Omental fat pad (tissue), 4 donors: ENCODE measurements around the gene CHRNB2. TPM values are rescaled to one million over a fixed set of nuclear protein-coding genes. Genes with fewer than 3 reads are reported as not detected.
A peak's percentile ranks its signal among the peaks of the same experiment; 100 is the strongest.

Experiments used
- ATAC-seq: fragments of 150-250 bp; one replicate; pipeline ENCODE4 v1.9.1; 2016; ENCODE audit warnings: mild to moderate bottlenecking, moderate library complexity; ENCODE audit not compliant: low FRiP score
- DNase-seq: peaks from one replicate; pipeline ENCODE4 v3.0.0-alpha.2; 2019; ENCODE audit warnings: low spot score
- CTCF ChIP-seq, 3 donors: fragments of 450-650 bp; IDR thresholded peaks; one replicate each; pipeline ENCODE4 v1.5.1; 2016 to 2017; ENCODE audit warnings: antibody characterized with exemption in 3 of 3, mild to moderate bottlenecking in 3 of 3, moderate library complexity in 2 of 3
- total RNA-seq, 4 donors: library from RNA; depleted of rRNA; stranded (reverse); fragments of >200 nt; gene quantifications; one replicate each; pipeline ENCODE4 v1.1.0, GENCODE V29; 2016

The CHRNB2 gene
- total RNA-seq, 4 donors from 2014 or later = 0.09 to 0.50 (median 0.12) TPM; not detected in 1

- ATAC-seq (no peak), DNase-seq (peak; percentile 30)
- TF ChIP-seq CTCF (IDR thresholded peaks at IDR 0.05) = no peak
Measured at GRCh38 chr1:154608397-154609270, 41.1 kb downstream of the CHRNB2 start.

GRCh38 chr1:154609398-154610380 is 42.1 kb downstream of the CHRNB2 start:
- no peak for TF ChIP-seq CTCF (IDR thresholded peaks at IDR 0.05)
- DNase-seq (no peak), ATAC-seq (no peak)

- no peak for TF ChIP-seq CTCF (IDR thresholded peaks at IDR 0.05)
- DNase-seq (no peak), ATAC-seq (no peak)
Measured at GRCh38 chr1:154611150-154611862, 43.7 kb downstream of the CHRNB2 start.

GRCh38 chr1:154614247-154614646 is 46.7 kb downstream of the CHRNB2 start:
- DNase-seq = no peak
- no peak for TF ChIP-seq CTCF (IDR thresholded peaks at IDR 0.05)
- no peak for ATAC-seq

GRCh38 chr1:154614901-154615300 is 47.3 kb downstream of the CHRNB2 start:
- no peak for DNase-seq
- TF ChIP-seq CTCF (IDR thresholded peaks at IDR 0.05) = no peak
- ATAC-seq = no peak

- ATAC-seq = no peak
- DNase-seq = no peak
- TF ChIP-seq CTCF (IDR thresholded peaks at IDR 0.05) = no peak
Measured at GRCh38 chr1:154615411-154615810, 47.8 kb downstream of the CHRNB2 start.
